NCI-H345 treated with DMSO at 0.1 percent for 48 hours (cell line): ENCODE data around the gene HDAC1.

Experiments used
- DNase-seq: peaks from one replicate; lab custom pipeline; 2025; ENCODE audit not compliant: unreplicated experiment; lab: John Stamatoyannopoulos, UW

HDAC1 gene

DNA sequence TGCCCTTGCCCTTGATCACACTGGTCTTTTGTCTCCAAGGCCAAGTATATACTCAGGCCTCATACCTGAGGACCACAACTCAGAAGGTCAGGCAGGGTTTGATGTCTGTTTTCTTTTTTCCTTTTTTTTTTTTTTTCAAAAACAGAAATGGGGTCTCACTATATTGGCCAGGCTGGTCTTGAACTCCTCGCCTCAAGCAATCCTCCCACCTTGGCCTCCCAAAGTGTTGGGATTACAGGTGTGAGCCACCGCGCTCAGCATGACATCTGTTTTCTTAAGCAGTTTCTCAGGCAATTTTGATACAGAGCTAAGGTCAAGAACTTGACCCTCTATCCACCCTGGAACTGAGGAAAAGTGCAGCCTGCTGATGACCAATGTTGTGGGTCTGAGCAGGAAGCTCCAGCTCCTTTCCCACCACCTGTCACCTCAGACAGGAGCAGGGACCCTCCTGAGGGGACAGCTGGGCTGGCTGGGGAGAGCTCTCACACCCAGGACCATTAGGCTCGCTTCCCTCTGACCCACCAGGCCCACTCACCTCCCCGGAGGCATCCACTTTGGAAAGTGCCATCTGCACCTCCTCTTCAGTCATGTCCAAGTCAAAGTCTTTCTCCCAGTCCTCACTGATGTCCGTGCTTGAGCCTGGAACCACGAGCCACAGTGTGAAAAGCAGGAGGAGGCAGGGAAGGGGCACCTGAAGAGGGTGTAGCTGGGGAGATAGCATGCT, 76.2 kb downstream of the HDAC1 start:
- DNase-seq, result no peak

DNA sequence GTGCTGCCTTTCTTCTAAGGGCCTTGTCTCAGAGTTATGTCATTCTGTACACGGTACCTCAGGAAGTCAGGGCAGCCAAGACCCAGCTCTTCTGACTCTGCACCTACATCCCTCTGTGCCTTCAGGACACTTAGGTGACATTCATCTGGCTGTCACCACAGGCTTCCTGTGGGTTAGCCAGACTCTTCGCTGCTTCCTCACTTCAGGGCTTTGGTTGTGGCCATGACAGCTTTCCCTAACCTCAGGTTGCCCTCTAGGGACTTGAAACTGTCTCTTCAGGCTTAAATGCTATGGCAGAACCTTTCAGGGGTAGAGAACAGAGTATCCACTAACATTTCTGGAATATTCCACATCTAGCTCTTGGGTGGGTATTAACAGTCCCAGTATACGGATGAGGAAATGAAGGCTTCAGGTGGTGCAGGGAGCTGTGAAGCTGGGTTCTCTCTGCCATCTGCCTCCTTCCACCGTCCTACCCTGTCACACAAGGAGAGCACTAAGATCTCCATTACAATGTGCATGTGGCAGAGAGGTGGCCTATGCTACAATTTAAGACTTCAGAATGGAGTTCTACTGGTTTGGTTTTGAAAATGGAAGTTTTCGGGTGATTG, 80.4 kb downstream of the HDAC1 start:
- DNase-seq, result no peak

DNA sequence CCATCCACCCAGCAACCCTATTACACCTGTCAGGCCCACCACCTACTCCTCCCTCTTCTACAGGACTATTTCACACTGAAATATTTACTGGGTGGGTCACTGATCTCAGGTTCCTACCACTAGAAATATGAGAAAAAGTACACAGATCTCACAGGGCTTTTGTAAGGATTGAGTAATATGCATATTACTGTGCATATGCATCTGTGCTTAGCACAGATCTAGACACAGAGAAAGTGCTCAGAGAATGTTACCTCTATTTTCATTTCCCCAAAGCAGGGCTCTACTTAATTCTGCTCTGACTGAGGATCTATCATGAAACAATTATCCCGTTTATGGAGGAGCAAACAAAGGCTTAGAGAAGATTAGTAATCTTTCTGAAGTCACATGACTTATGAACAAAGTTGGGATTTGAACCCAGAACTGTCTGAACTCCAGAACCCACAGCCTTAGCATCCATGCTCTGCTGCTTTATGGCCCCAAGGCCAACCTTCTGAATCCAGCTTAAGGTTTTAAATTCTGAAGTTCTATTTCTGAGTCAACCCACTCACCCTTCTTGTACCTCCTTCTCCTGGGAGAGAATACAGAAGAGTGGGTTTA, 82.2 kb downstream of the HDAC1 start:
- no peak for DNase-seq

DNA sequence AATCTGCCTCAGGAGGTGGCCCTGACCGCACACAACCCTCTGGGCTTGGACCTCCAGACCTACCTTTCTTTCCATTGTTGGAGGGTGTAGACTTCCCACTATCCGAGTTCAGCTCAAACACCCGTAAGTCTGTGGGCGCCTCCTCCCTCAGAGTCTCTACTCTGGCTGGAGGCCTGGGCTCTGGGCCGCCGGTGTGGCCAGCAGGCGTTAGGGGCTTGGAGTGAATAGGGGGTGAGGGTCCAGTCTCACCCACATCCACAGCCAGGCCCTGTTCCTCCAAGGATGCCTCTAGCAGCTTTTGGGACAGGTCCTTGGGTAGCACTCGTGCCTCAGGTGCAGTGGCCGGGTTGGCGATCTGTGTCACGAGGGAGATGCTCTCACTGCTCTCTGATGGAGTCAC, 84.3 kb downstream of the HDAC1 start:
- no peak for DNase-seq

DNA sequence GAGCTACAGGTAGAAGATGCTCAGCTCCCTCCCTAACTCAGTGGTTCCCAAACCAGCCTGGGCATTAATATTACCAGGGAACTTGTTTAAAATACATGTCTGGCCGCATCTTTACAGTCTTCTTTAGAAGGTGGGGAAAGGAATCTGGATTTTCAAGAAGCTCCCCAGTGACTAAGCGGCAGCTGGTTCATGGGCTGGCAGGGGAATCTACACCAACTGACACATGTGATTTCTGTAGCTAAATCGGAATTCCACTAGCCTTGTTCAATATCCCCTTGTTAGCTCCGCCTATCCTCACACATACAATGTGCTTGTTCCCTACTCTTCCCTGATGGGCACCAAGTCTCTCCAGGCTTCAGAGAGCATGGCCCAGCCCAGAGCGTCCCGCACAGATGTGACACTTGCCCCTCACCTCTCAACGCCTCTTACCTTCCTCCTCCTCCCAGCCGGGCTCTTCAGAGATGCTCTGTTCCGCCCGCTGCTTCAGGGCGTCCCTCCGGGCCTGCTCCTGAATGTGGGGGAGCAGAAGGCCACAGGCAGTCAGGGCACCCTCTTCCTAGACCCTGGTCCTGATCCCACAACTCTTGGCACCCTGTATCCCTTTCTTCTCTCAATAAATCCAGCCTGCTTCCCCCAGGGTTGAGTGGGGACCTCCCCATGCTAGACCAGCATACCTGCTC, 85.8 kb downstream of the HDAC1 start:
- no peak for DNase-seq

DNA sequence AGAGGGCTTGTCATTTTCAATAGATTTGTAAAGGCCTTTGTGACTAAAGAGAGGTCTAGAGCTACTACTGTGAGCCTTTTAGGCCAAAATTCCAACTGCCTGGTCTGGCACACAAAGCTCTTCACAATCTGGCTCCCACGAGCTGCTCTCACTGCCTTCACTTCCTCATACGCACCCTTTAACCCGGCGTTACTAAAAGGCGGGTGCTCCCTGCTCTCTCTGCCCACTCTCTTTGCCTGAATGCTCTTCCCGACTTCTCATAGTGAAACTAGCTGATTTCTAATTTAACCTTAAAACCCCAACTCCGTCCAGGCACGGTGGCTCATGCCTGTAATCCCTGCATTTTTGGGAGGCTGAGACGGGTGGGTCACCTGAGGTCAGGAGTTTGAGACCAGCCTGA, 88.2 kb downstream of the HDAC1 start:
- no peak for DNase-seq
